ENCODE results near the gene YIPF1.

DNA sequence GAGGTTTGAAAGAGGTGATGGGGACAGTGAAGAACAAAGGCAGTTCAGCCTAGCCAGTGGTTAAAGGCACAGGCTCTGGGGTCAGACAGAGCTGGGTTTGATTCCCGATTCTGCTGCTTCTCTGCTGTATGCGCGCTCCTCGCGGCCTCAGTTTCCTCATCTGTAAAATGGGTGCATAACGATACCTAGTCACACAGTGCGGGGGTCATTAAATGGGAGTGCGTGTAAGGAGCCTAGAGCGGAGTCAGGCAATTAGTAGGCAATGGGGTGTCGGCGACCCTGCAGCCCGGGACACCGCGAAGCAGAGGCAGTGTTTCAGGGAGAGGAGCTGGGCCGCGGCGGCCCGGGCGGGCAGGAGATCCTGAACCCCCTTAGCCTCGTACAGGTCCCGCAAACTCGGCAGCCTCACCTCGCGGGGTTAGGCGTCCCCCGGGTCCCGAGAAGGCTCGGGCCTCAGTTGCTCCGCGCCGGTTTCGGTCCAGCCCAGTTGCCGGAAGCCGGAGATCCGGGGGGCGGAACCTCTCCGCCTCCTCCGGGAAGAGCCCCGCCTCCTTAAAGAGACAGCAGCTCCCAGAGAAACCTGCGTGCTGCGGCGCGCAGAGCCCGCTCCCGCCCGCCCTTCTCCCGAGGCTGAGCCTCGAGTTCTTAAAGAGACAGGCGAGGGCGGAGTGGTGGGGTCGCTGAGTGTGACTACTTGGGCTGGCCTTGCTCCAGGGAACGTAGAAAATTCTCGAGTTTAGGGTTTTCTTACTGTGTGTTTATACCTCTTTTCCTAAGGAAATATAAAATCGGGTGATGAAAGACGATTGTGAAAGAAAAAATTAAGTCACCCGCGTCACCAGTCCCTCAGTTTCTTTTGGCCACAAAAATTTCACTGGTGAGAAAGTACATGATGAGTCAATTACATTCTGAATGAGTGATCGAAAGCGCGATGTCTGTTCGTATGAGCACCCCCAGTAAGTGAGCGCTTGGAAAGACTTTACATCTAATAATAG is at the start of gene YIPF1:
- TF ChIP-seq POLR2A (IDR thresholded peaks at IDR 0.05), result peak in 1 of 2 donors; percentile 47
- TF ChIP-seq, protein P1, sequence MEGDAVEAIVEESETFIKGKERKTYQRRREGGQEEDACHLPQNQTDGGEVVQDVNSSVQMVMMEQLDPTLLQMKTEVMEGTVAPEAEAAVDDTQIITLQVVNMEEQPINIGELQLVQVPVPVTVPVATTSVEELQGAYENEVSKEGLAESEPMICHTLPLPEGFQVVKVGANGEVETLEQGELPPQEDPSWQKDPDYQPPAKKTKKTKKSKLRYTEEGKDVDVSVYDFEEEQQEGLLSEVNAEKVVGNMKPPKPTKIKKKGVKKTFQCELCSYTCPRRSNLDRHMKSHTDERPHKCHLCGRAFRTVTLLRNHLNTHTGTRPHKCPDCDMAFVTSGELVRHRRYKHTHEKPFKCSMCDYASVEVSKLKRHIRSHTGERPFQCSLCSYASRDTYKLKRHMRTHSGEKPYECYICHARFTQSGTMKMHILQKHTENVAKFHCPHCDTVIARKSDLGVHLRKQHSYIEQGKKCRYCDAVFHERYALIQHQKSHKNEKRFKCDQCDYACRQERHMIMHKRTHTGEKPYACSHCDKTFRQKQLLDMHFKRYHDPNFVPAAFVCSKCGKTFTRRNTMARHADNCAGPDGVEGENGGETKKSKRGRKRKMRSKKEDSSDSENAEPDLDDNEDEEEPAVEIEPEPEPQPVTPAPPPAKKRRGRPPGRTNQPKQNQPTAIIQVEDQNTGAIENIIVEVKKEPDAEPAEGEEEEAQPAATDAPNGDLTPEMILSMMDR (IDR thresholded peaks at IDR 0.05), result peak in 1 of 4 experiments; percentile 36
